ENCODE data around the gene KCNC4. TPM values are rescaled to one million over a fixed set of nuclear protein-coding genes. Genes with fewer than 3 reads are reported as not detected.

The KCNC4 gene
- total RNA-seq, 4 donors from 2014 or later: 4.8 to 9.4 (median 7.7) TPM

DNA sequence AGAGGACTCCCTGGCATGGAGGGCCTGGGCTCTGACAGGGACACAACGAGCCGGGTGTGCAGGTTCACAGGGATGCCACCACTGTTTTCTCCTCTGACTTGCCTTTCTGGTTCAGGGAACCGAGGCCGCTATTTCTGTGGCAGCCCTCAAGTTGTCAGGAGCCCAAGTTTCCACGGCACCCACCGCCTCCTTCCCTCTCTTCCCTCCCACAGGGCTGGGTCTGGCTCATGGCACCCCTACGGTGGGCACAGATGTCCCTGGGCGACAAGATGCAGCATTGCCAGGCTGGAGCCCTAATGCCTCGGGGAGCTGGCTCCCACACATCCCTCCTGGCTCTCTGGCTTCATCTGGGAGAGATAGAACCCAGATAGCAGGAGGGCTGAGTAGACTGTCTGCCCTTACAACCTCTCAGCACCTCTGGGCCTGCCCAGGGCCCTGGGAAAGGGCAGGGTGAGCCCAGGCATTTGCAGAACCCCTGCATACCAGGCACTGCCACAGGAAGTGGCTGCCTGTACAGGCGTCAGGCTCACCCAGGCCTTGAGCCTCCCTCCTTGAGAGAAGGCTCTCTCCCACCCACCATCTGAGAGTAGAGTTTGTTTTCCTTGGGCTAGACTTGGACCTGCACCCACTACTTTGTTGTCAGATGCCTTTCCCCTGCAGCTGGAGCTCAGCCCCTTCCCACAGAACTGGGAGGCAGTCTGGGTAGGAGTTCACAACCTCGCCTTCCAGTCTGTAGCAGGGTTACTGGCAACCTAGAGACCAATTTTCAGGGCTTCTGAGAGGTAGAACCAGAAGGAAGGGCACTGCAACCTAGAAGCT, 20.5 kb downstream of the KCNC4 start:
- intact Hi-C loops (cut with DNase I; ENCODE audit: low total_unique reads): loop anchor here (10.0 kb wide), 1 partner anchor 1534 kb away; no protein-coding TSS in a partner anchor
- no peak overlapping the region for H3K4me3 ChIP-seq (ENCODE audit: low read depth, poor library complexity, severe bottlenecking)
- WGBS, 2 donors: 60 to 64% methylated on average over 10 to 11 of the region's 11 CpGs
- no peak for DNase-seq (ENCODE audit: low spot score in 2 of 2)
- no peak for TF ChIP-seq POLR2A (IDR thresholded peaks at IDR 0.05)
- TF ChIP-seq, protein P1, sequence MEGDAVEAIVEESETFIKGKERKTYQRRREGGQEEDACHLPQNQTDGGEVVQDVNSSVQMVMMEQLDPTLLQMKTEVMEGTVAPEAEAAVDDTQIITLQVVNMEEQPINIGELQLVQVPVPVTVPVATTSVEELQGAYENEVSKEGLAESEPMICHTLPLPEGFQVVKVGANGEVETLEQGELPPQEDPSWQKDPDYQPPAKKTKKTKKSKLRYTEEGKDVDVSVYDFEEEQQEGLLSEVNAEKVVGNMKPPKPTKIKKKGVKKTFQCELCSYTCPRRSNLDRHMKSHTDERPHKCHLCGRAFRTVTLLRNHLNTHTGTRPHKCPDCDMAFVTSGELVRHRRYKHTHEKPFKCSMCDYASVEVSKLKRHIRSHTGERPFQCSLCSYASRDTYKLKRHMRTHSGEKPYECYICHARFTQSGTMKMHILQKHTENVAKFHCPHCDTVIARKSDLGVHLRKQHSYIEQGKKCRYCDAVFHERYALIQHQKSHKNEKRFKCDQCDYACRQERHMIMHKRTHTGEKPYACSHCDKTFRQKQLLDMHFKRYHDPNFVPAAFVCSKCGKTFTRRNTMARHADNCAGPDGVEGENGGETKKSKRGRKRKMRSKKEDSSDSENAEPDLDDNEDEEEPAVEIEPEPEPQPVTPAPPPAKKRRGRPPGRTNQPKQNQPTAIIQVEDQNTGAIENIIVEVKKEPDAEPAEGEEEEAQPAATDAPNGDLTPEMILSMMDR (IDR thresholded peaks at IDR 0.05): no peak

DNA sequence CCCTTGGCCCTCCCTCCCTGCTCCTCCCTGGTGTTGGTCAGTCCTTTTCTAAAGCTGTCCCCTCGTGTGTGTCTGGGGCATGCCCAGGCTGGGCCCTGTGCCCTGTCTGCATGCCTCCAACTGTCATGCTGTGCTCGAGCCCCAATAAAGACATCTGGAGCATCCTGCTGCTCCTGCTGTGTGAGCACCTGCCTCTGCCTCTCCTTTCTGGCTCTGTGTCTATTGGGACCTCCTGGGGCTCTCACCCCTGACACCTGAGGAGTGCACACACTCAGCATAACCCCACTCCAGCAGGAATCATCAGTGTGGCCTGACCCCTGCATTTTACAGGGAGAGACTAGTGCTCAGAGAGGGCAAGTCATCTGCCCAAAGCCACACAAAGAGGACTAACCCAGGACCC, 23.7 kb downstream of the KCNC4 start:
- H3K4me3 ChIP-seq (ENCODE audit: low read depth, poor library complexity, severe bottlenecking): no peak overlapping the region
- intact Hi-C loops (cut with DNase I; ENCODE audit: low total_unique reads): loop anchor here (10.0 kb wide), 1 partner anchor 1531 kb away; no protein-coding TSS in a partner anchor
- WGBS, 2 donors: 51 to 67% methylated on average over 2 of the region's 2 CpGs
- TF ChIP-seq, protein P1 (IDR thresholded peaks at IDR 0.05): no peak
- TF ChIP-seq POLR2A (IDR thresholded peaks at IDR 0.05): no peak
- DNase-seq (ENCODE audit: low spot score in 2 of 2): no peak

DNA sequence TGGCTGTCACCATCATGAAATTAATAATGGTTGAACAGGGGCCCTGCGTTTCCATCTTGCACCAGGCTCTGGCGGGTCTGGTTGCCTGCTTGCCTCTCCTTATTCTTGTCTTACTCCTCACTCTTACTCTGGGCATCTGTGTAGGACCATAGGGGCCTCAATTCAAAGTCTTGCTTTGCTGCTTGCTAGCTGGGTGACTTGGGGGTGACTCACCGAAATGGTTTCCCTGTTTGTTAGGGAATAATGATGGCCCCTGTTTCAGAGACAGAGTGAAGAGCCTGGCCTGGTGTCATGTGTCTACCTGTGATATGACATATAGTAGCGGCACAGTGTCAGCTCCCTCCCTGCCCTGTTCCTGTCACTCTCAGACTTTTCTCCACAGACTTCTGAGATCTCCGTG, 24.6 kb downstream of the KCNC4 start:
- 89 to 92% methylated on average over 5 of the region's 5 CpGs for WGBS, 2 donors
- intact Hi-C loops (cut with DNase I; ENCODE audit: low total_unique reads): loop anchor here (10.0 kb wide), 1 partner anchor 1530 kb away; no protein-coding TSS in a partner anchor
- TF ChIP-seq, protein P1 (IDR thresholded peaks at IDR 0.05): no peak
- no peak for TF ChIP-seq POLR2A (IDR thresholded peaks at IDR 0.05)

DNA sequence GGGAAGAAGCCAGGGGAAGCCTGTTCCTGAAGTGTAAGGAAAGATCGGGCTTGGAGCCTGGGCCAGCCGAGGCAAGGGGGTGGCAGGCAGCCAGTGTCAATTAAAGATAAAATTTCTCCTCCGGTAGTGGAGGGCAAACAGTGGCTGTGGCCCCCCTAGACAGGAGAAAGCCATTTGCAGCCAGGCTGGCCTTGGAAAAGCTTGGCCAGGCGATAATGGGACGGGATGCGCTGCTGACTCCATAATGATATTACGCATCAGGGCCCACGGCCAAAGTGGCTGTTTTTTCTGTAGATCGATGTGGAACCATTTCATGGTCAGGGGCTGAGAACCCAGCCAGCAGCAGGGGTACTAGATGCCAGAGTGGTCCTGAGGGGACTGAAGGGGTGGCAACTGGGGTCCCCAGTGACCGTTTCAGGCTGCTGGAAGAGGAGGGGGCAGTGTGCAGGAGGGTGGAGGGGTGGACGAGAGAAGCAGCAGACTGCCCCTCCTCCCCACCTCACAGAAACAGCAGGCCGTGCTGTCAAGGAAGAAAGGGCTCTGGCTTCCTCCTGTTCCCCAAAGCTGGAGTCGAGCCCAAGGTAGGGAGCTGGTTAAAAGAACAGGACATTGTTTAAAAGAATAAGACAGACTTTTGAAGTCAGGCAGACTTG, 25.2 kb downstream of the KCNC4 start:
- intact Hi-C loops (cut with DNase I; ENCODE audit: low total_unique reads): loop anchor here (10.0 kb wide), 1 partner anchor 1529 kb away; no protein-coding TSS in a partner anchor
- no peak for DNase-seq (ENCODE audit: low spot score in 2 of 2)
- no peak overlapping the region for H3K4me3 ChIP-seq (ENCODE audit: low read depth, poor library complexity, severe bottlenecking)
- WGBS, 2 donors: 68 to 73% methylated on average over 13 of the region's 13 CpGs
- TF ChIP-seq, protein P1 (IDR thresholded peaks at IDR 0.05): no peak
- TF ChIP-seq POLR2A (IDR thresholded peaks at IDR 0.05): no peak

More for the DNA sequence above, 24.6 kb downstream of the KCNC4 start:
- DNase-seq (ENCODE audit: low spot score in 2 of 2): no peak
- H3K4me3 ChIP-seq (ENCODE audit: low read depth, poor library complexity, severe bottlenecking): no peak overlapping the region

DNA sequence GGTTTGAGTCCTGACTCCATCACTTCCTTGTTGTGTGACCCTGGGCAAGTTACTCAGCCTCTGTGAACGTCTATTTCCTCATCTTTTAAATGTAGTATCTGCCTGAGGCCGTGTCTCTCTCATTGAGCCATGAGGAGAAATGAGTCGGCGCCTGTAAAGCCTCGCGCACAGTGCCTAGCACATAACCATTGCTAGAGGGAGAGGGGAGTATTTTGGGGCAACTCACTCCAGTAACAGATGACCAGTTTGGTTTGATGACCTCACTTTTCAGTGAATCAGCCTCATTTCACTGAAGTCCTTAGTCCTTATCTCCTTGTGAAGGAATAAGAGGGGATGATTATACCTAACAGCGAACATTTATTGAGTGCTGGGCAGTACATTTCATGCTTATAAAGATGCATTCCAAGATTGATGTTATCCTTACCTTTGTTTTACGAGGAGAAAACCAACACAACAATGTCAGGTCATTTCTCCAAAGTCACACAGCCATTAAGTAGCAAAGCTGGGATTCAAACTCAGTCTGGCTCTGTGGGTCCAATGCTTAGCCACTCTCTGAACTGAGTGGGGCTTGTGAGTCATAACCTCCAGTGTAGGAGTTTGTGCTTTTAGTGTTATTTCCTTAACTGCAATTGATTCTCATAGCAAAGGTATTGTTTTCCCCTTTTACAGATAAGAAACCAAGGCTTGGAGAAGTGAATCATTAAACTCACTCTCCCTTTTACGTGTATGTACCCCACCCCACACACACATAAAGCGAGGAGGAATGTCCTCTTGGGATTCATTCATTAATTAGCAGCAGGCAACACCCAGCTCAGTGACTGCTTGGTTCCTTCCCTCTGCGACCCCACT, 25.9 kb downstream of the KCNC4 start:
- WGBS, 2 donors: 63 to 65% methylated on average over 11 of the region's 11 CpGs
- no peak for DNase-seq (ENCODE audit: low spot score in 2 of 2)
- no peak for TF ChIP-seq POLR2A (IDR thresholded peaks at IDR 0.05)
- TF ChIP-seq, protein P1 (IDR thresholded peaks at IDR 0.05): no peak
- intact Hi-C loops (cut with DNase I; ENCODE audit: low total_unique reads): loop anchor here (10.0 kb wide), 1 partner anchor 1529 kb away; no protein-coding TSS in a partner anchor
- no peak overlapping the region for H3K4me3 ChIP-seq (ENCODE audit: low read depth, poor library complexity, severe bottlenecking)
